HG02840 (cell line): Measurements from ENCODE around the gene NFAT5.
"Not testable (repeated sequence)": the region's sequence is repeated elsewhere in the genome, so short reads cannot be mapped to it uniquely, and the experiment has no call there.

ENCODE experiments used
- ATAC-seq: cut with Tn5 transposase; IDR thresholded peaks from one replicate; pipeline ENCODE4 v1.9.1; 2021; ENCODE audit warnings: mild to moderate bottlenecking, moderate library complexity, moderate number of reproducible peaks; ENCODE audit not compliant: unreplicated experiment, low FRiP score

Gene NFAT5, protein sequence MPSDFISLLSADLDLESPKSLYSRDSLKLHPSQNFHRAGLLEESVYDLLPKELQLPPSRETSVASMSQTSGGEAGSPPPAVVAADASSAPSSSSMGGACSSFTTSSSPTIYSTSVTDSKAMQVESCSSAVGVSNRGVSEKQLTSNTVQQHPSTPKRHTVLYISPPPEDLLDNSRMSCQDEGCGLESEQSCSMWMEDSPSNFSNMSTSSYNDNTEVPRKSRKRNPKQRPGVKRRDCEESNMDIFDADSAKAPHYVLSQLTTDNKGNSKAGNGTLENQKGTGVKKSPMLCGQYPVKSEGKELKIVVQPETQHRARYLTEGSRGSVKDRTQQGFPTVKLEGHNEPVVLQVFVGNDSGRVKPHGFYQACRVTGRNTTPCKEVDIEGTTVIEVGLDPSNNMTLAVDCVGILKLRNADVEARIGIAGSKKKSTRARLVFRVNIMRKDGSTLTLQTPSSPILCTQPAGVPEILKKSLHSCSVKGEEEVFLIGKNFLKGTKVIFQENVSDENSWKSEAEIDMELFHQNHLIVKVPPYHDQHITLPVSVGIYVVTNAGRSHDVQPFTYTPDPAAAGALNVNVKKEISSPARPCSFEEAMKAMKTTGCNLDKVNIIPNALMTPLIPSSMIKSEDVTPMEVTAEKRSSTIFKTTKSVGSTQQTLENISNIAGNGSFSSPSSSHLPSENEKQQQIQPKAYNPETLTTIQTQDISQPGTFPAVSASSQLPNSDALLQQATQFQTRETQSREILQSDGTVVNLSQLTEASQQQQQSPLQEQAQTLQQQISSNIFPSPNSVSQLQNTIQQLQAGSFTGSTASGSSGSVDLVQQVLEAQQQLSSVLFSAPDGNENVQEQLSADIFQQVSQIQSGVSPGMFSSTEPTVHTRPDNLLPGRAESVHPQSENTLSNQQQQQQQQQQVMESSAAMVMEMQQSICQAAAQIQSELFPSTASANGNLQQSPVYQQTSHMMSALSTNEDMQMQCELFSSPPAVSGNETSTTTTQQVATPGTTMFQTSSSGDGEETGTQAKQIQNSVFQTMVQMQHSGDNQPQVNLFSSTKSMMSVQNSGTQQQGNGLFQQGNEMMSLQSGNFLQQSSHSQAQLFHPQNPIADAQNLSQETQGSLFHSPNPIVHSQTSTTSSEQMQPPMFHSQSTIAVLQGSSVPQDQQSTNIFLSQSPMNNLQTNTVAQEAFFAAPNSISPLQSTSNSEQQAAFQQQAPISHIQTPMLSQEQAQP (N-terminal part only)

DNA sequence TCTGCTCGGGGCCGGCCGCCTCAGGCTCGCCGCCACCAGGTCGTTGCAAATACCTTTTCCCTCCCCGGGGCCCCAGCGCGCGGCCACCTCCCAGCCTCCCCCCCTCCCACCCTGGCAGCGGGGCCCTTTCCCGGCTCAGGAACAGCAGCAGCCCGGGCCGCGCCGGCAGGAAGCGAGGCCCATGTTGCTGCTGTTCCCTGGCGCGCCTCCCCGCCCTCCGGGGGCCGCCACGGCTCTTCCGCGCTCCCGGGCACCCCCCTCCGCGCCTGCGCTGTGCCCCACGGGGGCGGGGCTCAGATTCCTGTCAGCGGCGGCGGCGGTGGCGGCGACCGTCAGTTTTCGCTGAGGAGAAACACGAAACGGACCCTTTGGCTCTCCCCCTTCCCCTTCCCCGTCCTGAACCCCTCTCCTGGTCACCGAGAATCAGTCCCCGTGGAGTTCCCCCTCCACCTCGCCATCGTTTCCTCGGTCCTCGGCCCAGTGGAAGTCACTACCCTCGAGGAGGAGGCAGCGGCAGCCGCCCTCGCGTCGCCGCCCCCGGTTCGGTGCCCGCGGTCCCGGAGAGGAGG, at the start of gene NFAT5:
Gene NFAT5, plus strand, starts transcription at position 296 of the 569 bp plus-strand sequence. CDS start 336 bp downstream, outside the sequence.
- peak; percentile 46 for ATAC-seq

DNA sequence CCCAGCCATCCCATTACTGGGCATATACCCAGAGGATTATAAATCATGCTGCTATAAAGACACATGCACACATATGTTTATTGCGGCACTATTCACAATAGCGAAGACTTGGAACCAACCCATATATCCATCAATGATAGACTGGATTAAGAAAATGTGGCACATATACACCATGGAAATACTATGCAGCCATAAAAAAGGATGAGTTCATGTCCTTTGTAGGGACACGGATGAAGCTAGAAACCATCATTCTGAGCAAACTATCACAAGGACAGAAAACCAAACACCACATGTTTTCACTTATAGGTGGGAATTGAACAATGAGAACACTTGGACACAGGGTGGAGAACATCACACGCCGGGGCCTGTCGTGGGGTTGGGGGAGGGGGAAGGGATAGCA, 47.9 kb upstream of the NFAT5 start:
- ATAC-seq: not testable (repeated sequence)

DNA sequence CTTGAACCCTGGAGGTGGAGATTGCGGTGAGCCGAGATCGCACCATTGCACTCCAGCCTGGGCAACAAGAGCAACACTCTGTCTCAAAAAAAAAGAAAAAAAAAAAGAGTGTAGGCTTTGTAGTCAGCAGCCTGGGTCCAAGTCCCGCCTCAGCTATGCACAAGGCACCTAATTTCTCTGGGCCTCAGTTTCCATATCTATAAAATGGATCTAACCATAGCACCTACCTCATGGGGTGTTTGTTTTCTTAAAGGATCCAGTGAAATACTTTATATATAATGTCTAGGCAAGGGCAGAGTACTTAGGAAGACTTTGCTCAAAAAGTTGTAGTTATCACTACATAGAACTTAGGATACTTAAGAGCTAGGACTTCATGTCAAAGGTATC, 45.4 kb upstream of the NFAT5 start:
- no peak for ATAC-seq

DNA sequence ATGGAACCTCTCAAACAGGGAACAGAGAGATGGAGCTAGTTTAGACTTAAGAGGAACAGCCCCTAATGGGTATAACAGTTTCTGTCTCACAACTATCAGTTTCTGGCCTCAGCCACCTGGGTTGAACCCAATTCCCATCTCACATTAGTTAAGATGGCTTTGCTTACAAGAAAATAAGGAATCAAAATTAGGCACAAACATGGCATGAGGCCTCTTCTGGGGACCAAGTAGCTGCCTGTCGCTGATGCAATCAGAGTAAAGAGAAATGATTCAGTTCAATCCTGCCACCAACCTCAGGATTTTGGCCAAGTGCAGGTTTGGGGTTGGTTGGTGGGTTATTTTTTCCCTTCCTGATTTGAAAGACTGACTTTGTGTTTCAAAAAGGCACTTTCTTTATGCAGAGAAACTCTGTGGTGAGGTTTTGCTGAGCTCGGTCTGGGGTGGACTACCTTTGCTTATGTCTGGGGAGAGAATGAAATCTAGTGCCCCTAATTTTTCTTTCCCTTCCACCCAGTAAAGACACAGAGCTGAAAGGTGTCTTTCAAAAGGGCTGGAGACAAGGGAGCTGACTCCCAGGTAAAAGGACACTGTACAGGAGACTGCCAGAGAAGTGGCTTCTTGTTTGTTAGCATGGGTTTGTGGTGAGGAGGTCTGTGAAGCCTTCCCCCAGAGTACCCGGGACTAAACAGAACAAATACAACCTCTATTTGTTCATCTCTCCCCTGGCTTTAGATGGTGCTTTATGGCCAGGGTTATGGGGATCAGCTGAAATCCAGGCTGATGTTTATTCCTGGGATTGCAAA, 44.8 kb upstream of the NFAT5 start:
- no peak for ATAC-seq

DNA sequence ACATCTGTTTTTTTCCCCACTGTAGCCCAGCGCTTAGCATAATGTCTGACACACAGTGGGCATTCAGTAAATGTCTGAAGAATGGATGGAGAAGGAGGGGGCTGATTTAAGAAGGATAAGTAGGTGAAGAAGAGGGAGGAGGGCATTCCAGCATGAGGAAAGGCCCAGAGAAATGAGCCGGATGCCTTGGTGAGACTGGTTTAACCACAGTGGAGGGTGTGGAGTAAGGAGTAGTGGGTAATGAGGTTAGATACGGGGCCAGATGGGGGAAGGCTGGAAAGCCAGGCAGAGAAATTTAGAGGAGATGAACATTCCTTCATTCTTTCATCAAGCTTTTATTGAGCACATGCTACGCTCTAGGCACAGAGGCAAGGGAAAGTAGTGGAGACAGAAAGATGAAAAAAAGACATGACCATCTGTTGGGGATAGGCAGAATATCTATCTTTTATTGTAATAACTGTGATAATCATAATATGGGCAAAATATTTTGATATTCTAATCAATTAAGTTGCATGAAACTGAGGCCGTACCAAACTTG, 43.7 kb upstream of the NFAT5 start:
- ATAC-seq: no peak

DNA sequence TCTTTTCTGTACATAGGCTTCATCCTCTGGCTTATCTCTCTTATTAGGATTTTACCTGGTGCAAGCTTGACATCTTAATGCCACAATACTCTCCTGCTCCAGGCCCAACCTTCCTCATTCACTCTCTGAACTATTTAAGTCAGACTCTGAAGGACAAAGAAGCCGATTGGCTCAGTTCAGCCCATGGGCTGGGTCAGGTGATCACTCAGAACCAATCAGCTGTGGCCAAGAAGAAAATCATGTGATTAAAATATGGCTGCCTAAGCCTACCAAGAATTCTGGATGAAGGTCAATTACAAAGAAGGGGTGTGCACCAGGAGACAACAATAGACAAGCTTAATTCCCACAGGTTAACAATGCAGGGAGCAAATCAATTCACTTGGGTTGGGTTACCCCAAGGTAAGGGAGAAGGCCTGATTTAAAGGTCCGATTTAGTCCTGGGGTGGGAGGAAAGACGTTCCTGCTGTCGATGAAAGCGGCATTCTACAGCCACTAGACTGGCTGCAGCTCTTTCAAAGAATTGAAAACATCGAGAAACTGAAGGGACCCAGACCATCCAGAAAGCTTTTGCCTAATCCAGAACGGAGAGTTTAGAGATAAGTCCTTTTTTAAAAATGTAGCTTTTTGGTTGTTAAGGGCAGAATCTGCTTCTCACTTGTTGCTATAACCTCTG, 42.9 kb upstream of the NFAT5 start:
- no peak for ATAC-seq

DNA sequence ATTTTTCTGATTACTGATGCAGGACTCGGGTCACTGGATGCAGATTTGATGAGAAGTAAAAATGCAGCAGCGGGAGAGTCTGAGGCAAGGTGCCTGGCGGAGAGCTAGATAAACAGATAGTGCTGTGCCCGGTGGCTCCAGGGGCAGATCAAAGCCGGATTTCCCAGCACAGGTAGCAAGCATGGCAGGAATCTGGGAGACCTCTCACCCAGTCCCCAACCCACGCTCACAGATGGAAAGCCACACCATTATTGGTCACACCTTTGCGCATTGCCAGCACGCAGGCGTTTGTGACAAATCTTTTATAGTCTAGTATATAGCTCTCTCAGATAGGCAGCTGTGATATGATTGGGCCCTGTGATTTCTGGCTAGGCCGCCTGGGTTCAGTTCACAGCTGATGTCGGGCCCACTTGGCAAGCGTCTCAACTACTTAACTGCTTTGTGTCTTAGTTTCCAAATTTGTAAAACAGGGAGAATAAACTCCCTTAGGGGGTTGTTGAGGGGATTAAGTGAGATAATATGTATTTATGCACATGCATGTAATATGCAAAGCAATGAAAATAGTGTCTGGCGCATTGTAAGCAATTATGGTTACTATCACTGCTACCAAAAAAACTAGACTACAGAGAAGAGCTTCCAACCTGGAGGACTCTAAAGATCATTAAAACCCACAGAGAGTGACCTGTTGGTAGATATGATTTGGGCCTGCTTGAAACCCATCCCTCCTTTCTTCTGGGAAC, 42.0 kb upstream of the NFAT5 start:
- no peak for ATAC-seq

DNA sequence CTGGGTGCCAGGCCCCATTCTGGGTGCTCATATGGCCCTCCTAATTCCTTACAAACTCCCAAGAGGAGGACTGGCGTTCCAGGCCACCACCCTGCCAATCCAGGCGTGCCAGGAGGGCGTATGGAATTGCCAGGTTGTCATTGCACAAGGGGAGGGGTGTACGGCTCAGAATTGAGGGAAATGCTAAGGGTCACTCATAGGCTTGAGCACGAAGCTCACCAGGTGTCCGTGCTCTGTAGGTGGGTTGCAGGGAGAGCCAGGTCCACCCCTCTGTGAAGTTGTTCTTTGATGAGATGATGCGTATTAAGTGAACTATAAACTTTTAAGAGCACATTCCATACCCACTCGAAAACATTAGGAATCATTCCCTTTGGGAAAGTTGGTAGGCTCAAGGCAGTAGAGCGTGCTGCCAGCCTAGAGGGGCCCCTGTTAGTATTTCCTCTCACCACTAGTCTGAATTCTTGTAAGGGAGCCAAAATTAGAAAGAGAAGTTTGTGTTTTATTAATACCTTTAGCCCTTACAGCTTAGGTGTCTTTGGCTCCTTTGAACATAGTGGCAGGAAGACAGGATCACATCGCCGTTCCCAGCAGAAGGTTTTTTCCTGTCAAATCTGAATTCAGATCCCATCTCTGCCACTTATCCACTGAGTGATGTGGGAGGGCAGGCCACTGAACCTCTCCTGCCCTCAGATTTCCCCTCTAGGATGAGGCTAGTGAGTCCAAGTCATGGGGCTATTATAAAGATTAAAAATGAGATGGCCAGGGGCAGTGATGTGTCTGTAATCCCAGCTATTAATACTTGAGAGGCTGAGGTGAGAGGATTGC, 38.7 kb upstream of the NFAT5 start:
- ATAC-seq: no peak

DNA sequence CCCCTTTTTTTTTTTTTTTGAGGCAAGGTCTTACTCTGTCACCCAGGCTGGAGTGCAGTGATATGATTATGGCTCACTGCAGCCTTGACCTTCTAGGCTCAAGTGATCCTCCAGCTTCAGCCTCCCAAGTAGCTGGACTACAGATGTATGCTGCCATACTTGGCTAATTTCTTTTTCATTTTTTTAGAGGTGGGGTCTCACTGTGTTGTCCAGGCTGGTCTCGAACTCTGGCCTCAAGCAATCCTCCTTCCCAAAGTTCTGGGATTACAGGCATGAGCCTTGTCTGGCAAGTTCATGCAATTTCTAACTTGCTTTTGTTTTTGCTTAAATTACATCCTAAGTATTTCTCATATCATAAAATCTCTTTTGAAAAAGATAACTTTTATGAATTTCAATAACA, 33.8 kb upstream of the NFAT5 start:
- ATAC-seq: no peak

DNA sequence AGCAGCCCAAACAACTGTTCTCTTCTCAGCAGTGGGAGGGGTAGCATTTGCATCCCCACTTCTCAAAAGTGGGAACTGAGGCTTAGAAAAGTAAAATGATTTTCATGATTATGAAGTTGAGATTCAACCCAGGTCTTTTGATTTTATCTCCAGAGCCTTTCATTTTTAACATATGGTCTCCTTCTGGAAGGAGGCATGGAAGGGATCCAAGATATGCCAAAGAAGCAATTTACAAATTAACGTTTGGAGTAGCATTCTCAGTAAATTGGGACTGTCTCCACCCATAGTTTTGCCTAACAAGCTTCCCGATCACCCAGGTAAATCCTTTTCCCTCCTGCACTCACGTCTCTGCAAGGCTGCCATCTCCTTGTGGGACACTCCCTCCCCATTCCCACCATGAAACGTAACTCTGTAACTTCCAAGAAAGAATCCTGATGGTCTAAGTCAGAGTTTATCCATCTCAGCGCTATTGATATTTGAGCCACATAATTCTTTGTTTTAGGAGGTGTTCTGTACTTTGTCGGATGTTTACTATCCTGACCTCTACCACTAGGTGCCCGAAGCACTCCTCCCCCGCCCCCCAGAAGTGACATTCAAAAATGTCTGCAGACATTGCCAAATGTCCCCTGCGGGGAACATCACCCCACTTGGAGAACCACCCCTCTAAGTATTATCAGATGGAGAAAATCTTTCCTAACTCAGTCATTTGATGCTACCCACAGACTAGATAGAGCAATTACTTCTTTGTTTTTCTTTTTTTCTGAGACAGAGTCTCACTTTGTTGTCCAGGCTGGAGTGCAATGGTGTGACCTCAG, 32.9 kb upstream of the NFAT5 start:
- ATAC-seq: no peak

DNA sequence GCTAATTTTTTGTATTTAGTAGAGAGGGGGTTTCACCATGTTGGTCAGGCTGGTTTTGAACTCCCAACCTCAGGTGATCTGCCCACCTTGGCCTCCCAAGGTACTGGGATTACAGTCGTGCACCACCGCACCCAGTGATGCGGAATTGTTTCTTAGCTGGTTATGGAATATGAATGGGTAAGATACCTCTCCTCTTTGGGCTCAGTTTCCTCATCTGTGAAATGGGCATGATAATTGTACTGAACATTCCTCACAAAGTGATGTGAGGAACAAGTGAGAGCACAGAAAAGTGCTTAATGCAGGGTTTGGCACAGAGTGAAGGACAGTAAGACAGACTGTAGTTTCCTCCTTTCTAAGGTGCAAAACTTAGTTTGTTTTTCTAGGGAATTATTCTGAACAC, 31.0 kb upstream of the NFAT5 start:
- no peak for ATAC-seq

DNA sequence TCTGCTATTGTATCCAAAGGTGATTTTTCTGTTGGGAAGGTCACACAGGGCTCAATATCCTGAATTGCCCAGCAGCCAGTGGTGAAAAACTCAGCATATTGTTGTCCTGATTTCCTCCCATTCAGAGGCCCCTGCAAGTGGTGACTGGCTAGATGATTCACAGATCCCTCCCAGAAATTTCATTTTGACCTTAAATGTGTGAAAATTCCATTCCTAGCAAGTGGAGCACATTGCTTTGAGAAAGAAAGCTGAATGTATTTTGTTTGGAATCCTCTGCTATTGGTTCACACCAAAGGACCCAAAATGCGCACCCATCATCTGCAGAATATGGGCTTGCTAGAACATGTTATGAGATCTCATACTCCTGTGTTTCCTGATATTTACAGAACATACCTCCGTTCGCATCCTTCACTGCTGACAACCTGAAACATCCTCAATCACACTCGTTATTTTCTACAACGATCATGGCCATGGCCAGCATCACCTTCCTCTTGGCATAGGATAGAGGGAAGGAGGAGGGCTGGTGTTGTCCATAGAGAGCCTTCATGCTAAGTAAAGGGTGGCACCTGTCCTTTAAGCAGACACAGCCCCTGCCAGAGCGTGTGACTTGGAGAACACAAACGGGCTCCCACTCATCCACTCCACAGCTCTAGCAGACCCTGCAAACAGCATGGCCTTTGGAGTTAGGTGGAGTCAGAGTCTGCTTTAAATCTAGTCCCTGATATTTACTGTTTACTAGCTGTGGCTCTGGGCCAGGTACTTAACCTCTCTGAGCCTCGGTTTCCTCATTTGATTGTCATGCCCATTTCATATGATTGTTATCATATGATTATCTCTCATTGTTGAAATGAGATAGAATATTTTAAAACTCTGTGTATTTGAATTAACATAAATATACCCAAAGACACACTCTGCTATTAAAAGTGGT, 30.4 kb upstream of the NFAT5 start:
- no peak for ATAC-seq

DNA sequence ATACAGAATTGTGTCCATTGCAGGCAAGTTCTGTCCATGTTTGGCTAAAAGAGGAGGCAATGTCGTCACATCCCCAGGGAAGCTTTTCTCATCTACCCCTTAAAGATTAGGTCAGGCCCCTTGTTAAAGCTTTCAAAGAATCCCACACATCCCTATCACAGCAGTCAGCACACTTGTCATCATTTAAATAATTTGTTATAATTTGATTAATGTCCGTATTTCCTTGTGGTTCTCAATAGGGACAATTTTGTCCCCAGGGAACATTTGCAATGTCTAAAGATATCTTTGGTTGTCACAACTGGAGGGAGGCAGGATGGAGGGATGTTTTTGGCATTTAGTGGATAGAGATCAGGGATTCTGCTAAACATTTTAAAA, 28.1 kb upstream of the NFAT5 start:
- ATAC-seq: no peak

DNA sequence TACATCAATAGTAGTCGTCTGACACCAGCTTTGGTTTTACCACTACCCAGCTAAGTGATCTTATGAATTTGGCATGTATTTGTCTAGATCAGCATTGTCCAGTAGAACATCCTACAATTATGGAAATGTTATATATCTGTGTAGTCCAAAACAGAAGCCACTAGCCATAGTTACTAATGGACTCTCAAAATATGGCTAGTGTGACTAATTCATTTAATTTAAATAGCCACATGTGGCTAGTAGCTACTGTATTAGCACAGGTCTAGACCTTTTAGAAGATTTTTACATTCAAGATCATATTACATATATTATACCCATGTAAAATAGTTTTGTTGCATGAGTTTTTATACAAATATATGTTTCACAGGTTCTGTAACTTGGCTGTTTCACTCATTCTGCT, 27.0 kb upstream of the NFAT5 start:
- ATAC-seq: no peak

DNA sequence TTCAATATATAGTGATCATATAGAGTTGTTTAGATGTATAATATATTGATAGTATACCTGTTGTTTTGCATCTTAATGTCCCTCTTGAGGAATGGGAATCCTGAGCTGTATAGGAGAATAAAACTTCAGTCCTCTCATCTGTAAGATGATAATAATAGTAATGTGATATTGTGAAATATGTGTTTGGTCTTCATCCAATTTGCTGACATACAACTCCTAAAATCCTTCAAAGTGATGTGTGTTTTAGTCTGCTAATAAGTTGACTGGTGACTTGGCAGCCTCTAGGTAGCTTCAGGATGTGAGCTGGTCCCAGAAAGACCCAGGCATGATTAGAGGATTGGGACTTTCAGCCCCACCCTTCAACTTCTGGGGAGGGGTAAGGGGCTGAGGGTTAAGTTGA, 22.8 kb upstream of the NFAT5 start:
- no peak for ATAC-seq

DNA sequence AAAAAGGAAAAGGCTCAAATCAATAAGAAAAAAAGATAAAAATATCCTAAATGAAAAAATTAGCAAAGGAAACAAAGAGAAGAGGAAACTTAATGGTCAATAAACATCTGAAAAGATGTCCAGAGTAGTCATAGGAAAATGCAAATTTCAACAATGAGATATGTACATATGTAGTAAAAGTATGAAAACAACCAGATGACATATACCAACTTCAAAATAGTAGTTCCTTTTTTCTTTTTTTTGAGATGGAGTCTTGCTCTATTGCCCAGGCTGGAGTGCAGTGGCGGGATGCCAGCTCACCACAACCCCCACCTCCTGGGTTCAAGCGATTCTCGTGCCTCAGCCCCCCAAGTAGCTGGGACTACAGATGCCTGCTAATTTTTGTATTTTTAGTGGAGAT, 21.7 kb upstream of the NFAT5 start:
- ATAC-seq: no peak
